T-cell (primary cell): Measurements from ENCODE around the gene INSC. TPM values are rescaled to one million over a fixed set of nuclear protein-coding genes. Genes with fewer than 3 reads are reported as not detected.

ENCODE experiments used
- ATAC-seq, 4 experiments: fragments of 200-7000 bp in 3 of 4; fragments of 150-1000 bp in 1 of 4; cut with Tn5 transposase; replicated peaks in 1 of 4; 1 replicate in 3 of 4; 2 replicates in 1 of 4; pipeline ENCODE4 v1.10.0; 2021; ENCODE audit warnings: moderate library complexity in 3 of 4, mild to moderate bottlenecking in 2 of 4, moderate number of reproducible peaks in 1 of 4
- CTCF ChIA-PET, 2 donors: fragments of 300-600 bp; sonication (Branson Sonifier 250); formaldehyde crosslinking; loops; one replicate each; lab custom pipeline; 2022; ENCODE audit warnings: antibody characterized with exemption in 2 of 2; lab: Charles Lee
- POLR2A ChIA-PET, 2 donors: fragments of 300-600 bp; sonication (Branson Sonifier 250); formaldehyde crosslinking; loops; one replicate each; lab custom pipeline; 2022; ENCODE audit warnings: antibody characterized with exemption in 2 of 2; lab: Charles Lee
- DNase-seq, 35 experiments: peaks; one replicate each; pipeline versions ENCODE4 v3.0.0 to v3.0.0-alpha.2; 2013 to 2023
- H3K27ac ChIP-seq: one replicate; pipeline ENCODE4 v1.5.1; 2013; ENCODE audit warnings: low read length
- H3K27me3 ChIP-seq, 2 experiments: replicated peaks in 1 of 2; 1 replicate in 1 of 2; 2 replicates in 1 of 2; pipeline versions ENCODE4 v1.6.1 to v1.7.0; 2013; ENCODE audit warnings: low read length in 1 of 2, mixed read lengths in 1 of 2; ENCODE audit not compliant: control insufficient read depth in 2 of 2, insufficient read depth in 2 of 2; ENCODE audit errors: extremely low read depth in 1 of 2
- H3K36me3 ChIP-seq, 2 donors: 1 replicate in 1 of 2; 2 replicates in 1 of 2; pipeline versions ENCODE4 v1.6.1 to v1.7.0; 2013; ENCODE audit warnings: low read length in 1 of 2; ENCODE audit not compliant: control insufficient read depth in 2 of 2, insufficient read depth in 1 of 2; ENCODE audit errors: extremely low read depth in 1 of 2
- H3K4me1 ChIP-seq, 2 experiments: 1 replicate in 1 of 2; 2 replicates in 1 of 2; pipeline versions ENCODE4 v1.6.1 to v1.7.0; 2013; ENCODE audit warnings: low read length in 2 of 2, mixed read lengths in 1 of 2; ENCODE audit not compliant: insufficient read depth in 2 of 2, control insufficient read depth in 1 of 2; ENCODE audit errors: extremely low read depth in 1 of 2
- H3K4me3 ChIP-seq, 2 donors: 1 replicate in 1 of 2; 2 replicates in 1 of 2; pipeline versions ENCODE4 v1.5.1 to v1.7.0; 2013; ENCODE audit warnings: mild to moderate bottlenecking in 2 of 2, low read length in 1 of 2, moderate library complexity in 1 of 2; ENCODE audit not compliant: control insufficient read depth in 1 of 2; ENCODE audit errors: extremely low read depth in 1 of 2
- H3K9me3 ChIP-seq: 2 replicates; pipeline ENCODE4 v1.7.0; 2013
- H3K27ac Mint-ChIP-seq, 2 donors: one replicate each; pipeline ENCODE4 v1.8.0; 2020 to 2021; ENCODE audit warnings: mild to moderate bottlenecking in 2 of 2, mixed read lengths in 2 of 2
- H3K27me3 Mint-ChIP-seq, 2 donors: one replicate each; pipeline ENCODE4 v1.8.0; 2021 to 2022; ENCODE audit warnings: mixed read lengths in 2 of 2
- H3K36me3 Mint-ChIP-seq: one replicate; pipeline ENCODE4 v1.8.0; 2021; ENCODE audit warnings: mixed read lengths
- H3K4me1 Mint-ChIP-seq, 3 donors: one replicate each; pipeline ENCODE4 v1.8.0; 2020 to 2022; ENCODE audit warnings: mixed read lengths in 3 of 3, mild to moderate bottlenecking in 1 of 3
- H3K4me3 Mint-ChIP-seq, 3 donors: one replicate each; pipeline ENCODE4 v1.8.0; 2020 to 2022; ENCODE audit warnings: mild to moderate bottlenecking in 3 of 3, mixed read lengths in 3 of 3, moderate library complexity in 3 of 3
- H3K9me3 Mint-ChIP-seq, 3 donors: one replicate each; pipeline ENCODE4 v1.8.0; 2020 to 2022; ENCODE audit warnings: mixed read lengths in 3 of 3
- WGBS: methylation state at CpG from one replicate; pipeline ENCODE4 v1.1.5; 2013; ENCODE audit warnings: missing lambda C conversion rate; ENCODE audit not compliant: insufficient coverage; 5-methylcytosine and 5-hydroxymethylcytosine counted together
- total RNA-seq, 35 experiments: library from RNA in 6 of 35; stranded (reverse) in 6 of 35; fragments of 120-200 nt in 1 of 35; gene quantifications; one replicate each; pipeline versions ENCODE4 v1.2.1 to v1.2.4 and lab custom pipeline; 2013 to 2026

INSC gene
- total RNA-seq, 5 donors from 2014 or later (not counting 1 experiment from before 2014, with no cell fraction given): 0.44 to 0.53 TPM; not detected in 3

DNA sequence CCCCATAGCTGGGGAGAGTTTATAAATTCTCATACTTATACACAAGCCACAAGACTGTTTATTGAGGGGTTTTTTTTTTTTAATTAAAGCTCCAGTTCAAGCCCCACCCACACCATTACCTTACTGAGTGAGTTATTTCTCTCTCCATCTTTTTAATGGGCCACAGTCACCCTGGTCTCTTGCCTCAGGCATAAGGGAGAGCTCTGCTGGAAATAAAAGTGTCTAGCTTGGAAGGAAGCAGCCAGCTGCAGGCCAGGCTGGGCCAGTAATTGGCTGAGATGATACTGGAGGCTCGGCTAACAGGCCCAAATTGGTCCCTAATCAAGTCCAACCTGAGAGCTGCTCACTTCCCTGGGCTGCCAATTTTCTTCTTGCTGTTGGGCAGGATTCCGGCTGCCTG is 174.1 kb downstream of the INSC start:
- Mint-ChIP-seq H3K27me3 (peaks cover 4 to 9% of the 10 kb centered on the region in 2 donors), H3K4me1 (no peaks in the 10 kb centered on the region), H3K27ac (no peak overlapping the region), H3K9me3 (peaks cover 0 to 5% (median 0%) of the 10 kb centered on the region in 3 donors), H3K36me3 (no peaks in the 10 kb centered on the region), H3K4me3 (no peak overlapping the region)
- CTCF ChIA-PET: no interaction called here
- DNase-seq: no peak
- H3K36me3 ChIP-seq: no peaks in the 10 kb centered on the region
- H3K4me3 ChIP-seq: no peak overlapping the region
- peaks cover 0 to 2% of the 10 kb centered on the region in 2 experiments for H3K27me3 ChIP-seq
- no peaks in the 10 kb centered on the region for H3K4me1 ChIP-seq
- POLR2A ChIA-PET: no interaction called here
- ATAC-seq: no peak
- whole genome bisulfite sequencing: 50% methylated on average over 1 of the region's 2 CpGs
- no peak overlapping the region for H3K27ac ChIP-seq
- no peaks in the 10 kb centered on the region for H3K9me3 ChIP-seq

DNA sequence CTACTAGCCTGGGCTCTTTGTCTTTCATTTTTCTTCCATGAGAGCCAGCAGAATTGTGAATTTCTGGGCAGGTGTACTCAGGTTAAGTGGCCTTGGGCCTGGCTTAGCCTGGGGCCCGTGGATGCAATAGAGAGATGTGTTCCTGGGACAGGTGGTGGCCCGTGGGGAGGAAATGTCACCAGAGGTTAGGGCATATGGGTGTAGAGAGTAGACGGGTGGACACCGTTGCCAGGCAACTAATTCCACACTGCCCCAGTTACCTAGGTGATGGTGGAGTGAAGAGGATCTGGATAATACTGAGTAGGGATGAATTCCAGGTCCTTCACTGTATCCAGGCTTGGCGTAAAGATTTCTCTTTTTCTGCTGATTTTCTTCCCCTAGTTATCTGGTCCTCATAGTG is 175.0 kb downstream of the INSC start:
- no peak overlapping the region for H3K27ac ChIP-seq
- ChIA-PET CTCF (no interaction called here), POLR2A (no interaction called here)
- no peaks in the 10 kb centered on the region for H3K9me3 ChIP-seq
- H3K4me3 Mint-ChIP-seq: no peak overlapping the region
- H3K27ac Mint-ChIP-seq: no peak overlapping the region
- no peaks in the 10 kb centered on the region for H3K4me1 Mint-ChIP-seq
- ATAC-seq (no peak), DNase-seq (no peak)
- peaks cover 0 to 2% of the 10 kb centered on the region in 2 experiments for H3K27me3 ChIP-seq
- H3K36me3 ChIP-seq: no peaks in the 10 kb centered on the region
- no peaks in the 10 kb centered on the region for H3K4me1 ChIP-seq
- peaks cover 2 to 4% of the 10 kb centered on the region in 2 donors for H3K27me3 Mint-ChIP-seq
- peaks cover 0 to 5% (median 0%) of the 10 kb centered on the region in 3 donors for H3K9me3 Mint-ChIP-seq
- no peak overlapping the region for H3K4me3 ChIP-seq
- no CpG with 5 or more reads among the region's 5 CpGs for WGBS
- no peaks in the 10 kb centered on the region for H3K36me3 Mint-ChIP-seq

GRCh38 chr11:15291885-15292284 is 177.2 kb downstream of the INSC start:
- no peak overlapping the region for H3K4me3 Mint-ChIP-seq
- ATAC-seq (no peak), DNase-seq (no peak)
- Histone ChIP-seq H3K4me3 (no peak overlapping the region), H3K36me3 (no peaks in the 10 kb centered on the region), H3K4me1 (no peaks in the 10 kb centered on the region), H3K27ac (no peak overlapping the region), H3K27me3 (peaks cover 0 to 9% of the 10 kb centered on the region in 2 experiments), H3K9me3 (no peaks in the 10 kb centered on the region)
- H3K27me3 Mint-ChIP-seq: peaks cover 2 to 4% of the 10 kb centered on the region in 2 donors
- CTCF ChIA-PET: no interaction called here
- POLR2A ChIA-PET: no interaction called here
- no peak overlapping the region for H3K27ac Mint-ChIP-seq
- no peaks in the 10 kb centered on the region for H3K36me3 Mint-ChIP-seq
- peaks cover 0 to 5% (median 0%) of the 10 kb centered on the region in 3 donors for H3K9me3 Mint-ChIP-seq
- no peaks in the 10 kb centered on the region for H3K4me1 Mint-ChIP-seq

DNA sequence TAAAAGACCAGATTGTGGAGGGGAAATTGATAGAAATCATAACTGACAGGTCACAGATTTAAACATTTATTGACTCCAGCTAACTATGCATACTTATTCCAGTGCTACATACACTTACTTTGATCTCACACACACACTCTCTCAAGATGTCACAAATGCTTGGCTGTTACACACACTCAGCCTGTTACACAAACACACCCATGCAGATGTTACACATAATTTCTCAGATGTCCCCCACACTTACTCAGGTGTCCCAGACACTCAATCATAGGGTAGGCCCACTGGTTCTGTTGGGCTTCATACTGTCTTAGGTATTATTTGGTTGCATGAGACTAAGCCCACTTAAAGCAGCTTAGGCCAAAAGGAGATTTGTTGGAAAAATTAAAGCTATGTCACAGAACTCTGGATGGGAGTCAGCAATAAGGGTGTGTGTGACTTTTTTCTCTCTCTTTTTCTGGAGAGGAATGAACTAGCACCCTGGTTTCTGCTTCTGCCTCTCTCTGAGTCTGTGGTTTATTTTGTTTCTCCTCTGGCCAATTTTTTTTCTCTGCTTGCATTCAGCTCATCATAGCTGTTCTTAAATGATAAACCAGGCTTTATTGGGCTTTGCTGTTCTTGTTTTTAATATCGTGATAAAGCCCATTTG is 179.4 kb downstream of the INSC start:
- no peak for DNase-seq

GRCh38 chr11:15295695-15296094 is 181.0 kb downstream of the INSC start:
- ChIA-PET CTCF (no interaction called here), POLR2A (no interaction called here)
- H3K4me1 ChIP-seq: no peaks in the 10 kb centered on the region
- Mint-ChIP-seq H3K27ac (no peak overlapping the region), H3K4me3 (no peak overlapping the region), H3K4me1 (no peaks in the 10 kb centered on the region), H3K27me3 (peaks cover 0 to 3% of the 10 kb centered on the region in 2 donors), H3K9me3 (no peaks in the 10 kb centered on the region), H3K36me3 (no peaks in the 10 kb centered on the region)
- DNase-seq (no peak), ATAC-seq (no peak)
- no peaks in the 10 kb centered on the region for H3K9me3 ChIP-seq
- no peak overlapping the region for H3K27ac ChIP-seq
- H3K4me3 ChIP-seq: no peak overlapping the region
- H3K36me3 ChIP-seq: no peaks in the 10 kb centered on the region
- WGBS: 25% methylated on average over 1 of the region's 1 CpG
- peaks cover 0 to 9% of the 10 kb centered on the region in 2 experiments for H3K27me3 ChIP-seq

More for the DNA sequence above, 179.4 kb downstream of the INSC start:
- H3K27me3 ChIP-seq: peaks cover 0 to 9% of the 10 kb centered on the region in 2 experiments
- no peaks in the 10 kb centered on the region for H3K36me3 ChIP-seq
- Mint-ChIP-seq H3K9me3 (no peaks in the 10 kb centered on the region), H3K4me3 (no peak overlapping the region), H3K36me3 (no peaks in the 10 kb centered on the region), H3K27ac (no peak overlapping the region), H3K4me1 (no peaks in the 10 kb centered on the region), H3K27me3 (peaks cover 0 to 2% of the 10 kb centered on the region in 2 donors)
- no peak overlapping the region for H3K4me3 ChIP-seq
- no peak overlapping the region for H3K27ac ChIP-seq
- ATAC-seq: no peak
- H3K4me1 ChIP-seq: no peaks in the 10 kb centered on the region
- WGBS: no CpG with 5 or more reads among the region's 1 CpG
- H3K9me3 ChIP-seq: no peaks in the 10 kb centered on the region
- ChIA-PET CTCF (no interaction called here), POLR2A (no interaction called here)

Other genes with a start within 250 kb of the INSC start
- 10 to 100 TPM; 17.9 to 23.3 (median 19.1) TPM for gene CYP2R1, start 222.7 kb upstream of the INSC start, total RNA-seq
- gene CALCA, start 142.6 kb upstream of the INSC start, total RNA-seq: not detected
- gene CALCB, start 41.3 kb upstream of the INSC start, total RNA-seq: 1 to 10 TPM in 1 of 5 donors, under 1 TPM in 4; 0.58 to 1.0 (median 0.72) TPM